ENCODE measurements around the gene GFM1. TPM values are rescaled to one million over a fixed set of nuclear protein-coding genes. Genes with fewer than 3 reads are reported as not detected.
A peak's percentile ranks its signal among the peaks of the same experiment; 100 is the strongest.

The GFM1 gene
- 10 to 100 TPM; 33.6 to 90.1 (median 42.9) TPM for total RNA-seq

DNA sequence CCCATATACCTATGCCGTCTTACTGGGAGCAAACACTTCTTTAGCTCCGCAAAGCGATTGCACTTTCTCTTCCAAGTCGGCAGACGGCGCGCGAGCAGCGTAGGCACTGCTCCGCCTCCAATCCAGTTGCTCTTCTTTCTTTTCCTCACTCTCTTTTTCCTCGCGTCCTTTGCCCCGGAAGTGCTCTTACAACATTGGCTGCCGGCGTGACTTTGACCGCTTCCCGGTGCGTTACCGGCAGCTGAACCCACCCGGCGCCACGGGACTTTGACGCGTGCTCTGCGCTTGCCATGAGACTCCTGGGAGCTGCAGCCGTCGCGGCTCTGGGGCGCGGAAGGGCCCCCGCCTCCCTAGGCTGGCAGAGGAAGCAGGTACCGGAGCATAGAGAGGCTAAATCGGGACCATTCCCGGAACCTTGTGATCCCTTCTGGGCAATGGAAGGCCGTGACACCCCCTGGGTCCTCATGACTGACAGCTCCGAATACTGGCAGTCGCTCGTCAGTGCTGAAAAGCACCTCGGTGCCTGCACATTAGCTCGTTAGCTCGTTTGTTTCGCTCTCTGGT lies at the start of gene GFM1:
Gene GFM1 (plus strand): TSS at position 183 of the 564 bp plus-strand sequence. CDS start 108 bp downstream, at position 291.
- 0 to 3% (median 0%) methylated on average over 1 to 33 of the region's 42 CpGs for WGBS, 10 experiments
- H3K27ac ChIP-seq, result peak within 1 kb of the TSS; percentile 84 to 93
- H3K4me1 ChIP-seq (replicated peaks in 1 of 2), result peaks cover 5 to 7% of the 10 kb centered on the region in 2 donors
- ATAC-seq (replicated peaks in 6 of 8), result peak; percentile 95 to 99 (median 97)
- H3K4me3 ChIP-seq, result peak within 1 kb of the TSS; percentile 63 to 95 (median 83)
- in situ Hi-C loops (cut with MboI; ENCODE audit: low pct_unique_long_range_greater_than_20kb in 2 of 9, low sequenced_read_pairs in 9 of 9, unreplicated experiment in 9 of 9), result no loop called here

DNA sequence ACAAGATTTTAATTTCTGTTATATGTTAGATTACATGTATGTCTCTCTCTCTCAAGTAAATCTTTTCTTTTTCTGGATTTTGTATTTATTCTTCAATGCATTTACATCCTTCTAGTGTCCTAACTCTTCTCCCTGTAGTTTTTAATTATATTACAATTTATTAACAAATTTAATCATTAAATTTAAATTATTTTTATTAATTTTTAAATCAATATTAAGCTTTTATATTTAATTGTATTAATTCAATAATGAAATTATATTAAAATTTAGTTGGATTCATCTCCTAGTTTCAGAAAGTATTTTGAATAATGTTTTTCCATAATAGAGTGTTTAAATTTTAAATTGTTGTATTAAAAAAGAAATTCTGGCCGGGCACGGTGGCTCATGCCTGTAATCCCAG lies 43.5 kb upstream of the GFM1 start:
- ATAC-seq (replicated peaks in 6 of 8), result no peak
- H3K4me3 ChIP-seq, result no peak overlapping the region
- in situ Hi-C loops (cut with MboI; ENCODE audit: low pct_unique_long_range_greater_than_20kb in 2 of 9, low sequenced_read_pairs in 9 of 9, unreplicated experiment in 9 of 9), result no loop called here
- 70 to 100% (median 100%) methylated on average over 2 of the region's 2 CpGs; no CpG with 5 or more reads in 4 of the 10 experiments for WGBS, 10 experiments
- H3K27ac ChIP-seq, result no peak overlapping the region
- no peaks in the 10 kb centered on the region for H3K4me1 ChIP-seq (replicated peaks in 1 of 2)

DNA sequence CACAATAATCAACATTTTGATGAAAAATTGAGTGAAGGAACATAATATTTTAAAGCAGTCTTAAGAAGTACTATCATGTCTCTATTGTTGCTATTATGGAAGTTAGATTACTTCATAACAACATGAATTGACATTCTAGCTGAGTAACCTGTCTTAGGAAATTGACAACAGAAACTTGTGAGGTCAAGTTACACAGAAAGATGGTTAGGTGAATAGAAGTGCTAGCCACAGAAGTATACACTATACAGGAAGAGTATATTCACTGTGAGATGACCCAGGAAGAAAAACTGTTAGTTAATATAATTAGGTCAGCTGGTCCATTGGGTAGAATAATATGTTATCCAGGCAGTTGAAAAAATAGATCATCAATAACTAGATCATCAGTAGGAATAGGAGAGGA lies 42.1 kb upstream of the GFM1 start:
- Histone ChIP-seq H3K27ac (no peak overlapping the region), H3K4me1 (replicated peaks in 1 of 2) (no peaks in the 10 kb centered on the region), H3K4me3 (no peak overlapping the region)
- in situ Hi-C loops (cut with MboI; ENCODE audit: low pct_unique_long_range_greater_than_20kb in 2 of 9, low sequenced_read_pairs in 9 of 9, unreplicated experiment in 9 of 9), result no loop called here
- no peak for ATAC-seq (replicated peaks in 6 of 8)

DNA sequence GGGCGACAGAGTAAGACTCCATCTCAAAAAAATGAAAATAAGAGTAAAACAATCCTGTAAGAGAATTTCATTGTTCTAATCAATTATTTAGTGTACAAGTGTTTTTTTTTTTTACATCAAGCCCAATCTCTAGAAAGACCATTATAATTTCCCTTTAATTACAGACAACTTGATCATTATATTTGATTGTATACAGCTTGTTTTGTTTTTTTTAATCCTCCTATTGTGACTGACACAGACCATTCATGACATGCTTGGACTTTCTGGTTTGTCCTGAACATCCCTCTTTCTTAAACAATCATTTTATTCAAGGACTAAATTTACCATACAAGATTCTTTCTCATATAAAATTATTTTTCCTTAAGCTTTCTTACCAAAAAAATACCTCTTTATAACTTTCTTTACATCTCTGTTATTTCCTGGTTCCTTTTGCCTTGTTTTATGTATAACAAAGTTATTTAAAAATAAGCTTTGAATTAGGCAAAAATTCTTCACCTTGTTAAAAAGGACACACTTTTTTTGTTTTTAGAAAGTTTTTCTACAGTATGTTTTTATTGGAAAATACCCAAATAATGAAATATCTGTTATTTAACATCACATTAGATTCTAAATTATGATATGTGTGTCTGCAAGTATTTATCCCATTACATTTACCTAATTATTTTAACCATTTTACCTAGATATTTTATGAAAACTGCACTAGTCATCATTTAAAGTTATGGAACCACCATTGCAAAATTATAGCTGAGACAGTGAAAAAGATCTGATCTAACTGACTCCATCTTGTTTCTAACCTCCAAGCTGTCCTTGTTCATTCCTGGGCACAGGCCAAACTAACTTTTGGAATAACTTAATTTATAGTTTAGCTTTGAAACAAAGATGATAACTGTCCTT lies 26.1 kb upstream of the GFM1 start:
- Histone ChIP-seq H3K4me3 (no peak overlapping the region), H3K27ac (no peak overlapping the region), H3K4me1 (replicated peaks in 1 of 2) (no peaks in the 10 kb centered on the region)
- ATAC-seq (replicated peaks in 6 of 8), result no peak
- in situ Hi-C loops (cut with MboI; ENCODE audit: low pct_unique_long_range_greater_than_20kb in 2 of 9, low sequenced_read_pairs in 9 of 9, unreplicated experiment in 9 of 9), result no loop called here
- 0 to 47% (median 20%) methylated on average over 1 of the region's 1 CpG; no CpG with 5 or more reads in 5 of the 10 experiments for WGBS, 10 experiments

DNA sequence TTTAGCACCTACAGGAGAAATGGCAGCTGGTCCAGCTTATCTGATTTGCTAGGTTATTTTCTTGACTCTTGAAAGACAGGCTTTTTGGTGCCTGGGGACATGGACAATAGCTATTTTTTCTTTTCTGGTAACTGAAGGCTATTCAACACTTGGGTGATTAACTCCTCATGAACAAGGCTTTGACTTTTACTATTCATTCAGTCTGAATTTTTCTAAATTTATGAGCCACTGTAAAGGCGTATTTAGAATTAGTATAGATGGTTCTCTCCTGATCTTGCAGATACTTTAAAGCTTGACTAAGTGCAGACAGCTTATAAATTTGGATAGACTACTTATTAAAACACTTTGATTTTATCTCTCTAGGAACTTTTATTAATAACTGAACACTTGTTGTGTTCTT lies 18.4 kb upstream of the GFM1 start:
- in situ Hi-C loops (cut with MboI; ENCODE audit: low pct_unique_long_range_greater_than_20kb in 2 of 9, low sequenced_read_pairs in 9 of 9, unreplicated experiment in 9 of 9), result no loop called here
- no peak overlapping the region for H3K27ac ChIP-seq
- no peaks in the 10 kb centered on the region for H3K4me1 ChIP-seq (replicated peaks in 1 of 2)
- no peak overlapping the region for H3K4me3 ChIP-seq
- ATAC-seq (replicated peaks in 6 of 8), result no peak
- WGBS, 10 experiments, result 0 to 100% (median 29%) methylated on average over 1 of the region's 1 CpG; no CpG with 5 or more reads in 2 of the 10 experiments

DNA sequence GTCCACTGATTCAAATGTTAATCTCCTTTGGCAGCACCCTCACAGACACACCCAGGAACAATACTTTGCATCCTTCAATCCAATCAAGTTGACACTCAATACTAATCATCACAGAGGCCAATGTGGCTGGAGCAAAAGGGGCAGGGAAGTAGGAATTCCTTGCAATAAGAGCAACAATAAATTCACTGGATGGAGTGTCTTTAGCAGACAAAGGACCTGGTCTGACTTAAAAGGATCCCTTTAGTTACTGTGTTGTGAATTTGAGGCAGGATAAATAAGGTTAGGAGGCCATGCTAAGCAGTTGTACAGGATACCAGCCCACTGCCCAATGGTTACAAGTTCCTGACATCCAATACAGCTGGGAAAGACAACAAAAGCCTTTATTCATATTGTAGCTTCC lies 12.3 kb upstream of the GFM1 start:
- no peak overlapping the region for H3K4me3 ChIP-seq
- H3K27ac ChIP-seq, result no peak overlapping the region
- H3K4me1 ChIP-seq (replicated peaks in 1 of 2), result peaks cover 7 to 10% of the 10 kb centered on the region in 2 donors
- in situ Hi-C loops (cut with MboI; ENCODE audit: low pct_unique_long_range_greater_than_20kb in 2 of 9, low sequenced_read_pairs in 9 of 9, unreplicated experiment in 9 of 9), result no loop called here
- ATAC-seq (replicated peaks in 6 of 8), result peak in 4 of 8 experiments; percentile 45 to 95 (median 81)

DNA sequence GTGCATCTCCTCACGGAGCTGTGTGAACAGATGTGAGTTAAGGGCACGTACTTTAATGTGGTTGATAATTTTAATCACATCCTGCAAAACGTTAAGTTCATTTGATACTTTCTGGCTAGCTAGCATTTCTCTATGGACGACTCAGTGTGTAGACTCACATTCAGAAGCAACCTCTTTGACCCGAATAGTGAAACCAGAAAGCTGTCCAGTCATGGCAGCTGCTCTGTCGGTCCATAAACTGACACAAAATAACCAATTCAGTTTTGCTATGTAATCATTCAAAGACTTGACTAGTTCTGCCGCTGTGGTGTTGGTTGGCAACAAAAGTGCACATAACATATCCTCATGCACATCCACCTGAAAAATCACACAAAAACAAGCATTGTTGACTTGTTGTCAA lies 3.7 kb upstream of the GFM1 start:
- ATAC-seq (replicated peaks in 6 of 8), result no peak
- Histone ChIP-seq H3K27ac (no peak overlapping the region), H3K4me1 (replicated peaks in 1 of 2) (peaks cover 5% of the 10 kb centered on the region in 2 donors), H3K4me3 (no peak overlapping the region)
- in situ Hi-C loops (cut with MboI; ENCODE audit: low pct_unique_long_range_greater_than_20kb in 2 of 9, low sequenced_read_pairs in 9 of 9, unreplicated experiment in 9 of 9), result no loop called here
- 50 to 100% (median 82%) methylated on average over 1 to 7 of the region's 7 CpGs for WGBS, 10 experiments

DNA sequence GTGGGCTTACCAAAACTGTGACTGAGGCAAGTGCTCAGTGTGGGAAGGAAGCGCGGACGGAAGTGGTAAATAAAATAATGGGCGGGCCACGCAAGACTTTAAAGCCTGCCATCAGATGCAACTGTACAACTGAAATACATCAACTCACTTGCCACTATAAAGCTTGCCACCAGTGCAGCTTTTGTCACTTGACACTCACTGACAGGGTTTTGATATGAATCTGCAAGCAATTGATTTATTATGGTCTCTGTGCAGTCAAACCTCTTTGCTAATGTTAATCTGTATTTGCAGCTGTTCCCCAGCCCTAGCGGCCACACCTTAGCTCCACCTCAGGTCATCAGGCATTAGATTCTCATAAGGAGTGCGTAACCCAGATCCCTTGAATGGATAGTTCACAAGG lies 2.3 kb upstream of the GFM1 start:
- Histone ChIP-seq H3K4me3 (no peak overlapping the region), H3K4me1 (replicated peaks in 1 of 2) (peaks cover 5 to 7% of the 10 kb centered on the region in 2 donors), H3K27ac (no peak overlapping the region)
- in situ Hi-C loops (cut with MboI; ENCODE audit: low pct_unique_long_range_greater_than_20kb in 2 of 9, low sequenced_read_pairs in 9 of 9, unreplicated experiment in 9 of 9), result no loop called here
- no peak for ATAC-seq (replicated peaks in 6 of 8)
- 63 to 100% (median 90%) methylated on average over 2 to 6 of the region's 7 CpGs; no CpG with 5 or more reads in 1 of the 10 experiments for WGBS, 10 experiments

DNA sequence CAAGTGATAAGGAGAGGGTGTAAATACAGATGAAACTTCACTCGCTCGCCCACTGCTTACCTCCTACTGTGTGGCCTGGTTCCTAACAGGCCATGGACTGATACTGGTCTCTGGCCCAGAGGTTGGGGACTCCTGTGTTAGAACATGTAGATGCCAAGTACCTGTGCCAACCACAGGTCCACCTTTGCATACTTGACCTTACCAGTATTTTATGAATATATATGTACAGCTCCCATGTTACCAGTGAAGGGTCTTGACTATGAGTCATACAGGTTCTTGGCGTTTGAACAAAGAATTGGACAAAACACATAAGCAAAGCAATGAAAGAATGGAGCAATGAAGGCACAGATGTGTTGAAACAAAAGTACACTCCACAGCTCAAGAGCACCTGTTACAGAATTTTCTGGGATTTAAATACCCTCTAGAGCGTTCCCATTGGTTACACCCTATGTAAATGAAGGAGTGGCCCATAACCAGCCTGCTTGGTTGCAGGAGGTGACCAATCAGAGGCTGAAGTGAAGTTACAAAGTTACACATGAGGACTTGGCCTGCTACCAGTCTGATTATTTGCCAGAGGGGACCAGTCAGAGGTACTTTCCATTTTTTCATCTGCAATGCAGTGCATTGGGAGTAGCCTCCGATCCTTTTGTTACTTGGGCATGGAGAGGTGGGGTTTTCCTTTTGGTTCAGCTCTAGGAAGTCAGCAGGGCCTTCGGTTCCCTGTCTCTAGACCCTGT lies 1.7 kb upstream of the GFM1 start:
- peaks cover 5 to 7% of the 10 kb centered on the region in 2 donors for H3K4me1 ChIP-seq (replicated peaks in 1 of 2)

DNA sequence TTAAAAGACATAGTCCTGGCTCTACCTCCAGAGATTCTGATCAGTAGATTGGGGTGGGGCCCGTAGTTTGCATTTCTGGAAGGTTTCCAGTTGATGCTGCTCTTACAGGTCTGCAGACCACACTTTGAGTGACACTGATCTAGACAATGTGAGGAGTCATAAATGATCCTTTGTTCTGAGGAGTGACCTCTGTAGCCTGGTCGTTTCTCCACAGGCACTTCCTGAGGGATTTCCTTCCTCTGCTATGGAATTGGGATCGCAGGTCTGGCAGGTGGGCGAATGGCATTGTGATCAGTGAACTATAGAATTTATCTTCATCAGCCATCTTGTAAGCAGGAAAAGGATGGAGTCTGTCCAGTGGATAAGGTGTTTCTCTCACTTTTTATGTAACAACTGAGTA lies 5.5 kb downstream of the GFM1 start:
- Histone ChIP-seq H3K4me1 (replicated peaks in 1 of 2) (peaks cover 5 to 7% of the 10 kb centered on the region in 2 donors), H3K27ac (no peak overlapping the region), H3K4me3 (no peak overlapping the region)
- peak in 2 of 8 experiments; percentile 36 to 42 for ATAC-seq (replicated peaks in 6 of 8)
- 20 to 83% (median 61%) methylated on average over 1 to 4 of the region's 4 CpGs; no CpG with 5 or more reads in 1 of the 10 experiments for WGBS, 10 experiments
- in situ Hi-C loops (cut with MboI; ENCODE audit: low pct_unique_long_range_greater_than_20kb in 2 of 9, low sequenced_read_pairs in 9 of 9, unreplicated experiment in 9 of 9), result loop anchor here in 3 of 9 experiments (25.0 kb wide), 2 partner anchors 138 to 613 kb away; no protein-coding TSS in a partner anchor

More for the DNA sequence above, 1.7 kb upstream of the GFM1 start:
- in situ Hi-C loops (cut with MboI; ENCODE audit: low pct_unique_long_range_greater_than_20kb in 2 of 9, low sequenced_read_pairs in 9 of 9, unreplicated experiment in 9 of 9), result no loop called here
- 43 to 90% (median 63%) methylated on average over 1 to 6 of the region's 6 CpGs; no CpG with 5 or more reads in 2 of the 10 experiments for WGBS, 10 experiments
- H3K27ac ChIP-seq, result no peak overlapping the region
- no peak overlapping the region for H3K4me3 ChIP-seq
- peak in 1 of 8 experiments; percentile 8 for ATAC-seq (replicated peaks in 6 of 8)

DNA sequence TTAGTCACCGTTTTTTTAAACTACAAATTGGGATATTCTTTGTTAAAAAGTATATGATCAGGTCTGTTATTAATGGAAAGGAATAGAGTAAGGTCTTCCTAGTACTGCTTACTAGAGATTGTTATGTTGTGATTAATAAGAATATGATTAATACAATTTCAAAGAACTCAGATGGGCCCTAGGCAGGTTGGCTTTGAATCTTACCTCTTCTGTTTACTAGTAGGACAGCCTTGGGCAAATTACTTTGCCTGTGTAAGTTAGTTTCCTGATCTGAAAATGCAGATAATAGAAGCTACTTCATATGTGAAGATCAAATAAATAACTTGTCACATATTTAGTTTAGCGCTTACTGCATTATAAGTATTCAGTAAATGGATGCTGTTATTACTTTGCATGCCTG lies 6.9 kb downstream of the GFM1 start:
- ATAC-seq (replicated peaks in 6 of 8), result no peak
- no peak overlapping the region for H3K4me3 ChIP-seq

DNA sequence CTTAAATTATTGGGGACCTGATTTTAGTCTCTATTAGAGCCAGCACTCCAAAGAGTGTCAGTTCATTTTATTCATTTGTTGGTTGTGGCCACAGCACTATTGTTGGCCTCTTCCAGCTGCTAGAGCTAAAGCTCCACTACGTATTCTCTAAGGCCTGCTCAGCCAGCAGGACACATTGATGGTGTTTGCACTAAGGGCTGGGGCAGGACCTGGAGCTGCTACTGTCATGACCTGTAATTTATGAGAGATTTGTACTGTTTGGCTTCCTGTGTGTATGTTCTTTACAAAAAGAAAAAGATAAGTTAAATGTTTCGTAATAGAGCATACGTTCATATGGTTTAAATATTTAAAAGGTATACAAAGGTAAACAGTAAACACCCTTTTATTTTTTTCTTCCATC lies 8.1 kb downstream of the GFM1 start:
- H3K4me3 ChIP-seq, result no peak overlapping the region
- H3K27ac ChIP-seq, result no peak overlapping the region
- in situ Hi-C loops (cut with MboI; ENCODE audit: low pct_unique_long_range_greater_than_20kb in 2 of 9, low sequenced_read_pairs in 9 of 9, unreplicated experiment in 9 of 9), result loop anchor here in 3 of 9 experiments (25.0 kb wide), 2 partner anchors 135 to 610 kb away; no protein-coding TSS in a partner anchor
- WGBS, 10 experiments, result 67 to 100% (median 87%) methylated on average over 1 to 3 of the region's 3 CpGs
- H3K4me1 ChIP-seq (replicated peaks in 1 of 2), result no peaks in the 10 kb centered on the region
- ATAC-seq (replicated peaks in 6 of 8), result no peak

More for the DNA sequence above, 6.9 kb downstream of the GFM1 start:
- H3K27ac ChIP-seq, result no peak overlapping the region
- WGBS, 10 experiments, result 60 to 100% (median 100%) methylated on average over 1 to 2 of the region's 2 CpGs; no CpG with 5 or more reads in 2 of the 10 experiments
- no peaks in the 10 kb centered on the region for H3K4me1 ChIP-seq (replicated peaks in 1 of 2)
- in situ Hi-C loops (cut with MboI; ENCODE audit: low pct_unique_long_range_greater_than_20kb in 2 of 9, low sequenced_read_pairs in 9 of 9, unreplicated experiment in 9 of 9), result loop anchor here in 3 of 9 experiments (25.0 kb wide), 2 partner anchors 136 to 611 kb away; no protein-coding TSS in a partner anchor

DNA sequence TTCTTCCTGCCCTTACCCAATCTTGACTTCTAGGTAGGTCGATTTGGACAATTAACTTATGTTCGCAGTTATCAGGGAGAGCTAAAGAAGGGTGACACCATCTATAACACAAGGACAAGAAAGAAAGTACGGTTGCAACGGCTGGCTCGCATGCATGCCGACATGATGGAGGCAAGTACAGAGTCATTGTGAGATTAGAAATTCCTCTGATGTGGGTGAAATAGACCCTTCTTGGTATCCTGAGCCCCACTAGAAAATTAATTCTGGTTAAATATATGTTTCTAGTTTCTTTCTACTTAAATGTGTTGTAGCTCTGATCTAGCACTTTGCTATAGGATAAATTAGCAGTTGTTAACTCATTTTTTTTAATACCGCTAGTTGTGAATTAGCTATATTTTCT lies 14.6 kb downstream of the GFM1 start:
- no peak for ATAC-seq (replicated peaks in 6 of 8)
- 84 to 100% (median 93%) methylated on average over 2 to 7 of the region's 7 CpGs; no CpG with 5 or more reads in 1 of the 10 experiments for WGBS, 10 experiments
- in situ Hi-C loops (cut with MboI; ENCODE audit: low pct_unique_long_range_greater_than_20kb in 2 of 9, low sequenced_read_pairs in 9 of 9, unreplicated experiment in 9 of 9), result loop anchor here in 3 of 9 experiments (25.0 kb wide), 2 partner anchors 128 to 603 kb away; no protein-coding TSS in a partner anchor

More for the DNA sequence above, 14.6 kb downstream of the GFM1 start:
- Histone ChIP-seq H3K4me3 (no peak overlapping the region), H3K27ac (no peak overlapping the region), H3K4me1 (replicated peaks in 1 of 2) (no peaks in the 10 kb centered on the region)
